Esophagus muscularis mucosa (tissue), 2 donors: Measurements from ENCODE around the gene ASB10.

Experiments
- EP300 ChIP-seq: sonication (generic); formaldehyde crosslinking; IDR thresholded peaks from one replicate; pipeline ENCODE4 v1.6.1; 2017; ENCODE audit warnings: antibody characterized with exemption
- POLR2A ChIP-seq: fragments of 450-650 bp; IDR thresholded peaks from one replicate; pipeline ENCODE4 v1.6.1; 2017; ENCODE audit warnings: antibody characterized with exemption, moderate library complexity, mild to moderate bottlenecking, low read depth

DNA sequence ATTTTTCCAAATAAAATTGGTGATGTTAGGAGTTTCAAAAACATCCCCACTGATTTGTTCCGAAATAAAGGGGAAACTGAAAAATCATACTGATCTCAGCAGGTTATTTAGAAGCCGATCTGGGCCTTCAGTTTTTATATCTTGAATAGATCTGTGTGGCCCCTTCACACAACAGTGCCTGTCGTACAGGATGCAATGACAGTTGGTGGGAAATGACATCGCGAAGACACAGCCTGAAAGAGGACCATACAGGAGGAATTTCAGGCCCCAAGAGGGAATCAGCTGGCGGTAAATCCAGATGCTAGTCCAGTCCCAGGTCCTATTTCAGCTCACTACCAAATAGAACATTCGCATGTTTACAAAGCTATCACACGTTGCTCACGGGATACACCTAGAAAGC, 20.3 kb upstream of the ASB10 start:
- no peak for TF ChIP-seq POLR2A
- TF ChIP-seq EP300: no peak
